ENCODE results near the gene SLC27A5. TPM values are rescaled to one million over a fixed set of nuclear protein-coding genes. Genes with fewer than 3 reads are reported as not detected.
A peak's percentile ranks its signal among the peaks of the same experiment; 100 is the strongest.

Gene SLC27A5
- total and polyA plus RNA-seq, 2 donors (not counting 3 experiments of a cell fraction or from before 2014, with no cell fraction given): 7.1 to 16.0 TPM

GRCh38 chr19:58474997-58475713 is 36.6 kb downstream of the SLC27A5 start:
- TF ChIP-seq GATA2 (IDR thresholded peaks at IDR 0.05; ENCODE audit: insufficient read depth, insufficient read length, low read depth, low read length) (no peak), MYC (IDR thresholded peaks at IDR 0.05; ENCODE audit: low read depth, low read length) (no peak), EZH2 (IDR thresholded peaks at IDR 0.05; ENCODE audit: borderline replicate concordance, low read depth, low read length, severe bottlenecking) (no peak), CTCF (IDR thresholded peaks at IDR 0.05; ENCODE audit: extremely low read depth in 1 of 2, insufficient read depth in 1 of 2, low read depth in 1 of 2, low read length in 2 of 2) (no peak), MAX (IDR thresholded peaks at IDR 0.05; ENCODE audit: insufficient read depth, insufficient read length) (no peak), POLR2A (IDR thresholded peaks at IDR 0.05; ENCODE audit: low read depth, low read length) (no peak), JUN (IDR thresholded peaks at IDR 0.05; ENCODE audit: borderline replicate concordance, insufficient read depth, insufficient read length, low read depth) (no peak), POLR2AphosphoS5 (IDR thresholded peaks at IDR 0.05; ENCODE audit: insufficient read depth, low read depth, low read length) (no peak), FOS (IDR thresholded peaks at IDR 0.05; ENCODE audit: borderline replicate concordance, insufficient read depth, low read length) (no peak)
- ChIA-PET CTCF (interaction anchor here (1.3 to 1.7 kb wide), 2 partner anchors 44 to 59 kb away, joined by 3 to 7 read pairs; partner anchors contain the start of gene ZBTB45), POLR2A (interaction anchor here (0.5 kb wide), 1 partner anchor 14 kb away, joined by 4 read pairs; no protein-coding TSS in a partner anchor)
- peaks cover 9% of the 10 kb centered on the region for H3K4me1 ChIP-seq (ENCODE audit: control insufficient read depth, extremely low read depth, insufficient read depth, low read length)
- peak overlapping the region; percentile 74 for H3K4me2 ChIP-seq (ENCODE audit: insufficient read depth, low read length)
- H4K20me1 ChIP-seq (replicated peaks; ENCODE audit: control insufficient read depth, extremely low read depth, insufficient read depth, low read length): no peaks in the 10 kb centered on the region
- H3K36me3 ChIP-seq (ENCODE audit: control insufficient read depth in 2 of 2, extremely low read depth in 1 of 2, insufficient read depth in 2 of 2, low read length in 2 of 2): peaks cover 0 to 13% of the 10 kb centered on the region in 2 experiments
- H3K9ac ChIP-seq (replicated peaks; ENCODE audit: extremely low read depth, insufficient read depth, low read length): peak overlapping the region; percentile 47
- H3K79me2 ChIP-seq (ENCODE audit: control insufficient read depth, insufficient read depth, low read length): no peaks in the 10 kb centered on the region
- H3K4me3 ChIP-seq (replicated peaks in 1 of 3; ENCODE audit: insufficient read depth in 1 of 3, low read depth in 1 of 3, low read length in 3 of 3): peak overlapping the region; percentile 49 to 70 (median 56)
- intact Hi-C loops (cut with micrococcal nuclease) (loop anchor here (1.0 kb wide), 1 partner anchor 8 kb away; the partner anchor contains the start of gene ZNF324), dilution Hi-C loops (cut with MboI; ENCODE audit: extremely low pct_ligation_motif_present, low sequenced_read_pairs) (no loop called here)
- TSS peak; percentile 28 for BruUV-seq (replicated peaks)
- DNase-seq (ENCODE audit: low read depth, low spot score): no peak
- H3K27ac ChIP-seq (ENCODE audit: insufficient read depth, low read depth, low read length): peak overlapping the region; percentile 73
- peak overlapping the region; percentile 89 for H2AFZ ChIP-seq (ENCODE audit: low read depth, low read length)
- FAIRE-seq: no peak
- H3K9me3 ChIP-seq (replicated peaks; ENCODE audit: control insufficient read depth, insufficient read depth, low read length): no peaks in the 10 kb centered on the region
- no peaks in the 10 kb centered on the region for H3K27me3 ChIP-seq (ENCODE audit: control insufficient read depth in 2 of 2, insufficient read depth in 2 of 2, low read length in 2 of 2)
- H3K9me1 ChIP-seq (replicated peaks; ENCODE audit: control insufficient read depth, extremely low read depth, insufficient read depth, low read length): no peaks in the 10 kb centered on the region

Measured in endothelial cell of umbilical vein (primary cell).